Loucy (cell line): Measurements from ENCODE around the gene WDPCP.

Experiments used
- CTCF ChIP-seq: fragments of 200-600 bp; sonication (generic); conservative IDR thresholded peaks from 2 replicates; pipeline ENCODE4 v1.5.1; 2014; ENCODE audit warnings: mild to moderate bottlenecking, antibody characterized with exemption, low read length
- EZH2phosphoT487 ChIP-seq: fragments of 200-600 bp; IDR thresholded peaks from 2 replicates; pipeline ENCODE4 v1.6.1; 2018; ENCODE audit warnings: antibody characterized with exemption, mild to moderate bottlenecking, moderate library complexity, borderline replicate concordance

- TF ChIP-seq CTCF (no peak), EZH2phosphoT487 (no peak)
Observed at GRCh38 chr2:63572001-63572400, 16.3 kb downstream of the WDPCP start.
